ENCODE data around the gene ANGPTL2.
"Not testable (repeated sequence)": the region's sequence is repeated elsewhere in the genome, so short reads cannot be mapped to it uniquely, and the experiment has no call there.

Gene ANGPTL2

GRCh38 chr9:127122176-127123063 lies at the start of gene ANGPTL2:
Gene ANGPTL2 (minus strand): TSS chr9:127122635. CDS start chr9:127108731, 13,904 bp downstream.
- Mint-ChIP-seq H3K4me3 (no peak within 1 kb of the TSS), H3K36me3 (ENCODE audit: low read depth) (no peaks in the 10 kb centered on the region), H3K9me3 (no peaks in the 10 kb centered on the region), H3K27ac (no peak within 1 kb of the TSS), H3K27me3 (ENCODE audit: low read depth) (peaks cover 77% of the 10 kb centered on the region), H3K4me1 (ENCODE audit: low read depth) (peaks cover under 1% of the 10 kb centered on the region)
- no peak for DNase-seq (ENCODE audit: low spot score)

DNA sequence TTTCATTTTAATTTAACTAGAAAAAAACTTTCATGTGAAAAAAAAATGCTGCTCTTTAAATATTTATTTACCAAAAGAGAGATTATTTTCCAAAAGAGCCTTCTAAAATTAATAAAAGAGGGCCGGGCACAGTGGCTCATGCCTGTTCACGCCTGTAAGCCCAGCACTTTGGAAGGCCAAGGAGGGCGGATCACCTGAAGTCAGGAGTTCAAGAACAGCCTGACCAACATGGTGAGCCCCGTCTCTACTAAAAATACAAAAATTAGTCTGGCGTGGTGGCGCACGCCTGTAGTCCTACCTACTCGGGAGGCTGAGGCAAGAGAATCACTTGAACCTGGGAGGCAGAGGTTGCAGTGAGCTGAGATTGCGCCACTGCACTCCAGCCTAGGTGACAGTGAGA lies 48.9 kb upstream of the ANGPTL2 start:
- not testable (repeated sequence) for H3K27ac Mint-ChIP-seq; H3K4me1 Mint-ChIP-seq (ENCODE audit: low read depth); H3K9me3 Mint-ChIP-seq; H3K4me3 Mint-ChIP-seq; H3K36me3 Mint-ChIP-seq (ENCODE audit: low read depth); DNase-seq (ENCODE audit: low spot score)
- H3K27me3 Mint-ChIP-seq (ENCODE audit: low read depth): peaks cover 12% of the 10 kb centered on the region

- H3K27me3 Mint-ChIP-seq (ENCODE audit: low read depth): peaks cover 12% of the 10 kb centered on the region
- no peak for DNase-seq (ENCODE audit: low spot score)
- no peaks in the 10 kb centered on the region for H3K36me3 Mint-ChIP-seq (ENCODE audit: low read depth)
- H3K27ac Mint-ChIP-seq: no peak overlapping the region
- no peaks in the 10 kb centered on the region for H3K9me3 Mint-ChIP-seq
- H3K4me3 Mint-ChIP-seq: no peak overlapping the region
- no peaks in the 10 kb centered on the region for H3K4me1 Mint-ChIP-seq (ENCODE audit: low read depth)
These were observed 48.2 kb upstream of the ANGPTL2 start for GRCh38 chr9:127170652-127171051.

- Mint-ChIP-seq H3K4me3 (no peak overlapping the region), H3K4me1 (ENCODE audit: low read depth) (no peaks in the 10 kb centered on the region), H3K36me3 (ENCODE audit: low read depth) (no peaks in the 10 kb centered on the region), H3K27me3 (ENCODE audit: low read depth) (peaks cover 12% of the 10 kb centered on the region), H3K9me3 (no peaks in the 10 kb centered on the region), H3K27ac (no peak overlapping the region)
- DNase-seq (ENCODE audit: low spot score): no peak
These were observed 47.7 kb upstream of the ANGPTL2 start for GRCh38 chr9:127170103-127170502.

DNA sequence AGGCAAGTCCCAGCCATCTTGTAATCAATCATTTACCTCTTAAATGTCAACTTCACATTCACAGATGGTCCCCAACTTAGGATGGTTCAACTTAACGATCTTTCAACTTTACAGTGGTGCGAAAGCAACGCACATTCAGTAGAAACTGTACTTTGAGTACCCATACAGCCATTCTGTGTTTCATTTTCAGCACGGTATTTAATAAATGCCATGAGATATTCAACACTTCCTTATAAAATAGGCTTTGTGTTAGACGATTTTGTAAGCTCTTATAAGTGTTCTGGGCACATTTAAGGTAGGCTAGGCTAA lies 47.1 kb upstream of the ANGPTL2 start:
- no peak overlapping the region for H3K4me3 Mint-ChIP-seq
- no peak for DNase-seq (ENCODE audit: low spot score)
- peaks cover 12% of the 10 kb centered on the region for H3K27me3 Mint-ChIP-seq (ENCODE audit: low read depth)
- H3K27ac Mint-ChIP-seq: no peak overlapping the region
- no peaks in the 10 kb centered on the region for H3K4me1 Mint-ChIP-seq (ENCODE audit: low read depth)
- no peaks in the 10 kb centered on the region for H3K36me3 Mint-ChIP-seq (ENCODE audit: low read depth)
- no peaks in the 10 kb centered on the region for H3K9me3 Mint-ChIP-seq

DNA sequence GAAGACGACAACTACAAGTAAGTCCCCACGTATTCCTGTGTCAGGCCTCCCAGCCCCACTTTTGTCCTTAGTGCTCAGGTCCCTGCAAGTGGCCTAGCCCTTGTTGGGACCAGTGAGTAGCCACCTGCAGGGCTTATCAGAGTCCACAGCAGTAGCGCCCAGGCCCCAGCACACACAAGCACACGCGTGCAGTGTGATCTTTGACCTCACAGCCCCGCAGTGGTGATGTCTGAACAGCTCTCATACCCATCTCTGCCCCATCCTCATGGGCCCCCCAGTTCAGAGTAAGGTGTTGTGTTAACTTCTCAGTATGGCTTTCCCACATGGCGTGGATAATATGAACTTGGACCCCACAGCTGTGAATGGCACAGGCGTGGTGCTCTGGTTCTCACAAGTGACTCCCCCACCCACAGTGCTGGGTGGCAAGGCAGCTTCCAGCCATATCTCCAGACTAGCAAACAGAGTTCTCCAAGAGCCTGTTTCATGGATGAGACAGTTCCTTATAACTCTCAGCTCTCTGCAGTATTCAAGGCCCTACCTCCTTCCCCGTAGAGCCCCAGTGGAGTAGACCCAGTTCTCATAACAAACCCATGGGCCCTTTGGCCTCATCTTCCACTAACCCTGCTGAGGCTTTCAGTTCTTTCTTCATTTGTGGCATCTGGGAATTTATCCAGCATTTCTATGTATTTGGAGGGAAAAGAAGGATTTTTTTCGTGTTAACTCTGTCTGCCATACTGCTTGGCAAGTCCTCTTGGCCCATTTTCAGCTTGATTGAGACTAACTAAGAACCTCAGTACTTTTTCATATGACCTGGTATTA lies 46.5 kb upstream of the ANGPTL2 start:
- H3K9me3 Mint-ChIP-seq: no peaks in the 10 kb centered on the region
- no peak overlapping the region for H3K4me3 Mint-ChIP-seq
- H3K36me3 Mint-ChIP-seq (ENCODE audit: low read depth): no peaks in the 10 kb centered on the region
- DNase-seq (ENCODE audit: low spot score): no peak
- peaks cover under 1% of the 10 kb centered on the region for H3K4me1 Mint-ChIP-seq (ENCODE audit: low read depth)
- H3K27ac Mint-ChIP-seq: no peak overlapping the region
- peaks cover 12% of the 10 kb centered on the region for H3K27me3 Mint-ChIP-seq (ENCODE audit: low read depth)

GRCh38 chr9:127167560-127168326 lies 45.3 kb upstream of the ANGPTL2 start:
- H3K27ac Mint-ChIP-seq: no peak overlapping the region
- H3K4me3 Mint-ChIP-seq: no peak overlapping the region
- peaks cover 10% of the 10 kb centered on the region for H3K4me1 Mint-ChIP-seq (ENCODE audit: low read depth)
- H3K27me3 Mint-ChIP-seq (ENCODE audit: low read depth): peaks cover 12% of the 10 kb centered on the region
- no peak for DNase-seq (ENCODE audit: low spot score)
- H3K9me3 Mint-ChIP-seq: no peaks in the 10 kb centered on the region
- no peaks in the 10 kb centered on the region for H3K36me3 Mint-ChIP-seq (ENCODE audit: low read depth)

GRCh38 chr9:127166651-127167524 lies 44.5 kb upstream of the ANGPTL2 start:
- H3K27ac Mint-ChIP-seq: no peak overlapping the region
- peaks cover 7% of the 10 kb centered on the region for H3K27me3 Mint-ChIP-seq (ENCODE audit: low read depth)
- no peak for DNase-seq (ENCODE audit: low spot score)
- no peaks in the 10 kb centered on the region for H3K9me3 Mint-ChIP-seq
- H3K4me1 Mint-ChIP-seq (ENCODE audit: low read depth): peaks cover 16% of the 10 kb centered on the region
- H3K36me3 Mint-ChIP-seq (ENCODE audit: low read depth): no peaks in the 10 kb centered on the region
- H3K4me3 Mint-ChIP-seq: no peak overlapping the region

DNA sequence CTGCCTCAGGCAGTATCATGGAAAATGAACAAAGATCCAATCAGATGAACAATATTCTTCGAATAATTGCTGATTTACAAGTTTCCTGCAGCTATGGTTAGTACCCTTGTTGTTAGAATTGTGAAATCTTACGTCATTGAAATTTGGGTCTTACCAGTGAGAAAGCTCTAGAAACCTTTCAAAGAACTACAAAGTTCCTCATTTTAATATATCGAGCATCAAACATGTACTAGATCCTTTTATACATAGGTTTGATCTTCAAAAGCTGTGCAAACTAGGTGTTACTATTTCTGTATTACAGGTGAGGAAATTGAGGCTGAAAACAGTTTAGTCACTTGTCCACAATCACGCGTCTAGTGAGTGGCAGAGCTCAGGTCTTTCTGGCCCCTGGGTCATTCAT lies 43.7 kb upstream of the ANGPTL2 start:
- H3K36me3 Mint-ChIP-seq (ENCODE audit: low read depth): no peaks in the 10 kb centered on the region
- H3K27me3 Mint-ChIP-seq (ENCODE audit: low read depth): peaks cover 7% of the 10 kb centered on the region
- DNase-seq (ENCODE audit: low spot score): no peak
- H3K4me3 Mint-ChIP-seq: no peak overlapping the region
- H3K9me3 Mint-ChIP-seq: no peaks in the 10 kb centered on the region
- no peak overlapping the region for H3K27ac Mint-ChIP-seq
- H3K4me1 Mint-ChIP-seq (ENCODE audit: low read depth): peaks cover 20% of the 10 kb centered on the region

GRCh38 chr9:127165116-127165515 lies 42.7 kb upstream of the ANGPTL2 start:
- peaks cover 20% of the 10 kb centered on the region for H3K4me1 Mint-ChIP-seq (ENCODE audit: low read depth)

GRCh38 chr9:127163409-127163808 lies 41.0 kb upstream of the ANGPTL2 start:
- Mint-ChIP-seq H3K27me3 (ENCODE audit: low read depth) (peaks cover 12% of the 10 kb centered on the region), H3K36me3 (ENCODE audit: low read depth) (no peaks in the 10 kb centered on the region), H3K27ac (no peak overlapping the region), H3K4me1 (ENCODE audit: low read depth) (peaks cover 20% of the 10 kb centered on the region), H3K9me3 (no peaks in the 10 kb centered on the region), H3K4me3 (no peak overlapping the region)
- no peak for DNase-seq (ENCODE audit: low spot score)

More at GRCh38 chr9:127165116-127165515, 42.7 kb upstream of the ANGPTL2 start:
- Mint-ChIP-seq H3K9me3 (no peaks in the 10 kb centered on the region), H3K27me3 (ENCODE audit: low read depth) (peaks cover 10% of the 10 kb centered on the region), H3K4me3 (no peak overlapping the region), H3K36me3 (ENCODE audit: low read depth) (no peaks in the 10 kb centered on the region), H3K27ac (no peak overlapping the region)
- DNase-seq (ENCODE audit: low spot score): no peak

GRCh38 chr9:127162864-127163365 lies 40.5 kb upstream of the ANGPTL2 start:
- peaks cover 14% of the 10 kb centered on the region for H3K27me3 Mint-ChIP-seq (ENCODE audit: low read depth)

More at GRCh38 chr9:127162864-127163365, 40.5 kb upstream of the ANGPTL2 start:
- no peak for DNase-seq (ENCODE audit: low spot score)
- H3K4me1 Mint-ChIP-seq (ENCODE audit: low read depth): peaks cover 20% of the 10 kb centered on the region
- H3K4me3 Mint-ChIP-seq: no peak overlapping the region
- H3K36me3 Mint-ChIP-seq (ENCODE audit: low read depth): no peaks in the 10 kb centered on the region
- H3K27ac Mint-ChIP-seq: no peak overlapping the region
- no peaks in the 10 kb centered on the region for H3K9me3 Mint-ChIP-seq

Data from T-helper 2 cell treated with Interferon-gamma antibody and Interleukin-4, amounts not matched to agents 5 μg/mL and 100 μg/mL, for 36 hours (primary cell).